GM19324 (cell line): ENCODE data around the gene PCDHGA9.
"Not testable (repeated sequence)": the region's sequence is repeated elsewhere in the genome, so short reads cannot be mapped to it uniquely, and the experiment has no call there.

Experiments used
- ATAC-seq: cut with Tn5 transposase; IDR thresholded peaks from one replicate; pipeline ENCODE4 v1.9.1; 2021; ENCODE audit warnings: mild to moderate bottlenecking, moderate library complexity; ENCODE audit not compliant: unreplicated experiment, low FRiP score

Gene PCDHGA9

DNA sequence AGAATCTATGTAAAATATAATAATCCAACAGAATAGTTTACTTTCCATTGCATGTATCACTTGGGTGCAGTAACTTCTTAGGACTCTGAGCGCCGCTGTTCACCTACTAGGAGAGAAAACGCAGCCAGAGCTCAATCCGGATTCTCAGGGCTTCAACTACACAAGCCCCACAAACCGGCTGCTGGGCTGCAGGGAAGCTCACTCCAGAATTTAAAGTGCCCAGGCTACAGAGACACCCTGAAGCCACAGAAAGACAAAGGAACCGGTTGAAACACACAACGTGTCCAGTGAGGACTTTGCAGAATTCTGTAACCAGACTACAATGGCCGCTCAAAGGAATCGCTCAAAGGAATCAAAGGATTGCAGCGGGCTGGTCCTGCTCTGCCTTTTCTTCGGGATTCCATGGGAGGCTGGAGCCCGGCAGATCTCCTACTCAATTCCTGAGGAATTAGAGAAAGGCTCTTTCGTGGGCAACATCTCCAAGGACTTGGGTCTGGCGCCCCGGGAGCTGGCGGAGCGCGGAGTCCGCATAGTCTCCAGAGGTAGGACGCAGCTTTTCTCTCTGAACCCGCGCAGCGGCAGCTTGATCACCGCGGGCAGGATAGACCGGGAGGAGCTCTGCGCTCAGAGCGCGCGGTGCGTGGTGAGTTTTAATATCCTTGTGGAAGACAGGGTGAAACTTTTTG, 10.4 kb downstream of the PCDHGA9 start, which contains the start of gene PCDHGA10:
TSS of gene PCDHGA10 (plus strand) at position 134 of the 686 bp plus-strand sequence. CDS start at position 323, 189 bp downstream.
- peak; percentile 64 for ATAC-seq

DNA sequence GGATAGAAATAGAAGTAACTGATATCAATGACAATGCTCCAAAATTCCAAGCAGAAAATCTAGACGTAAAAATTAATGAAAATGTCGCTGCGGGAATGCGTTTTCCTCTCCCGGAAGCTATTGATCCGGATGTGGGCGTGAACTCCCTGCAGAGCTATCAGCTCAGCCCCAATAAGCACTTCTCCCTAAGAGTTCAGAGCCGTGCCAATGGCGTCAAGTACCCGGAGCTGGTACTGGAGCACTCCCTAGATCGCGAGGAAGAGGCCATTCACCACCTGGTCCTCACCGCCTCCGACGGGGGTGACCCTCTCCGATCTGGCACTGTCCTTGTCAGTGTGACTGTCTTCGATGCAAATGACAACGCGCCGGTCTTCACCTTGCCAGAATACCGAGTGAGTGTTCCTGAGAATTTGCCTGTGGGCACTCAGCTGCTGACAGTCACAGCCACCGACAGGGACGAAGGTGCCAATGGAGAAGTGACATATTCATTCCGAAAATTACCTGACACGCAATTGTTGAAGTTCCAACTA, 11.0 kb downstream of the PCDHGA9 start:
- no peak for ATAC-seq

DNA sequence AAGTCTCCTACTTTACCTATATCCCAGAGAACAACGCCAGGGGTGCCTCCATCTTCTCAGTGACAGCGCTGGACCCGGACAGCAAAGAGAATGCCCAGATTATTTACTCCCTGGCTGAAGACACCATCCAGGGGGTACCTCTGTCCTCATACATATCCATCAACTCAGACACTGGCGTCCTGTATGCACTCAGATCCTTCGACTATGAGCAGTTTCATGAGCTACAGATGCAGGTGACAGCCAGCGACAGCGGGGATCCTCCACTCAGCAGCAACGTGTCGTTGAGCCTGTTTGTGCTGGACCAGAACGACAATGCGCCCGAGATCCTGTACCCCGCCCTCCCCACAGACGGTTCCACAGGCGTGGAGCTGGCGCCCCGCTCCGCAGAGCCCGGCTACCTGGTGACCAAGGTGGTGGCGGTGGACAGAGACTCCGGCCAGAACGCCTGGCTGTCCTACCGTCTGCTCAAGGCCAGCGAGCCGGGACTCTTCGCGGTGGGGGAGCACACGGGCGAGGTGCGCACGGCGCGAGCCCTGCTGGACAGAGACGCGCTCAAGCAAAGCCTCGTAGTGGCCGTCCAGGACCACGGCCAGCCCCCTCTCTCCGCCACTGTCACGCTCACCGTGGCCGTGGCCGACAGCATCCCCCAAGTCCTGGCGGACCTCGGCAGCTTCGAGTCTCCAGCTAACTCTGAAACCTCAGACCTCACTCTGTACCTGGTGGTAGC, 12.1 kb downstream of the PCDHGA9 start:
- not testable (repeated sequence) for ATAC-seq

DNA sequence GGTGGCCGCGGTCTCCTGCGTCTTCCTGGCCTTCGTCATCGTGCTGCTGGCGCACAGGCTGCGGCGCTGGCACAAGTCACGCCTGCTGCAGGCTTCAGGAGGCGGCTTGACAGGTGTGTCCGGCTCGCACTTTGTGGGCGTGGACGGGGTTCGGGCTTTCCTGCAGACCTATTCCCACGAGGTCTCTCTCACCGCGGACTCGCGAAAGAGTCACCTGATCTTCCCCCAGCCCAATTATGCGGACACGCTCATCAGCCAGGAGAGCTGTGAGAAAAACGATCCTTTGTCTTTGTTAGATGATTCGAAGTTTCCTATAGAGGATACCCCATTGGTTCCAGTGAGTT, 12.7 kb downstream of the PCDHGA9 start:
- ATAC-seq = not testable (repeated sequence)

DNA sequence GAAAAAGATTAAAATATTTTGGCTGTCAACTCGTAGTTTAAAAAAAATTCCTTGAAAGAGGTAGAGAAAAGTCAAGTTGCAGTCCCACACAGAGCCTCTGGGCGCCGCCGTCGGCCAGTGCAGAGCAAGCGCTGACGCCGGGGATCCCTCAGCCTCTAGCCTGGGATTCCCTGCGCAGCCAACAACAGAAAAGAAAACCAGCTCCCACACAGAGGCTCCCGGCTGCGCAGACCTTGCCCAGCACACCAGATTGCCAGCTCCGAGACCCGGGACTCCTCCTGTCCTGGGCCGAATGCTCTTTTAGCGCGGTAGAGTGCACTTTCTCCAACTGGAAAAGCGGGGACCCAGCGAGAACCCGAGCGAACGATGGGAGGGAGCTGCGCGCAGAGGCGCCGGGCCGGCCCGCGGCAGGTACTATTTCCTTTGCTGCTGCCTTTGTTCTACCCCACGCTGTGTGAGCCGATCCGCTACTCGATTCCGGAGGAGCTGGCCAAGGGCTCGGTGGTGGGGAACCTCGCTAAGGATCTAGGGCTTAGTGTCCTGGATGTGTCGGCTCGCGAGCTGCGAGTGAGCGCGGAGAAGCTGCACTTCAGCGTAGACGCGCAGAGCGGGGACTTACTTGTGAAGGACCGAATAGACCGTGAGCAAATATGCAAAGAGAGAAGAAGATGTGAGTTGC, 15.1 kb downstream of the PCDHGA9 start, which contains the start of gene PCDHGB7:
TSS of gene PCDHGB7 (plus strand) at position 184 of the 679 bp plus-strand sequence. CDS start at position 367, 183 bp downstream.
- peak; percentile 80 for ATAC-seq

DNA sequence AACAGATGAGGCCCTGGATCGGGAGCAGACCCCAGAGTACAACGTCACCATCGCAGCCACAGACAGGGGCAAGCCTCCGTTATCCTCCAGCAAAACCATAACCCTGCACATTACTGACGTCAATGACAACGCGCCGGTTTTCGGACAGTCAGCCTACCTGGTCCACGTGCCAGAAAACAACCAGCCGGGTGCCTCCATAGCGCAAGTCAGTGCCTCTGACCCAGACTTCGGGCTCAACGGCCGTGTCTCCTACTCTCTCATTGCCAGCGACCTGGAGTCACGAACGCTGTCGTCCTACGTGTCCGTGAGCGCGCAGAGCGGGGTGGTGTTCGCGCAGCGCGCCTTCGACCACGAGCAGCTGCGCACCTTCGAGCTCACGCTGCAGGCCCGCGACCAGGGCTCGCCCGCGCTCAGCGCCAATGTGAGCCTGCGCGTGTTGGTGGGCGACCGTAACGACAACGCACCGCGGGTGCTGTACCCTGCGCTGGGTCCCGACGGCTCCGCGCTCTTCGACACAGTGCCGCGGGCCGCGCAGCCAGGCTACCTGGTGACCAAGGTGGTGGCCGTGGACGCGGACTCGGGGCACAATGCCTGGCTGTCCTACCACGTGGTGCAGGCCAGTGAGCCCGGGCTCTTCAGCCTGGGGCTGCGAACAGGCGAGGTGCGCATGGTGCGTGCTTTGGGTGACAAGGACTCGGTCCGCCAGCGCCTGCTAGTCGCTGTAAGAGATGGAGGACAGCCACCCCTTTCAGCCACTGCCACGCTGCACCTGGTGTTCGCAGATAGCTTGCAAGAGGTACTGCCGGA, 16.7 kb downstream of the PCDHGA9 start:
- ATAC-seq = no peak

DNA sequence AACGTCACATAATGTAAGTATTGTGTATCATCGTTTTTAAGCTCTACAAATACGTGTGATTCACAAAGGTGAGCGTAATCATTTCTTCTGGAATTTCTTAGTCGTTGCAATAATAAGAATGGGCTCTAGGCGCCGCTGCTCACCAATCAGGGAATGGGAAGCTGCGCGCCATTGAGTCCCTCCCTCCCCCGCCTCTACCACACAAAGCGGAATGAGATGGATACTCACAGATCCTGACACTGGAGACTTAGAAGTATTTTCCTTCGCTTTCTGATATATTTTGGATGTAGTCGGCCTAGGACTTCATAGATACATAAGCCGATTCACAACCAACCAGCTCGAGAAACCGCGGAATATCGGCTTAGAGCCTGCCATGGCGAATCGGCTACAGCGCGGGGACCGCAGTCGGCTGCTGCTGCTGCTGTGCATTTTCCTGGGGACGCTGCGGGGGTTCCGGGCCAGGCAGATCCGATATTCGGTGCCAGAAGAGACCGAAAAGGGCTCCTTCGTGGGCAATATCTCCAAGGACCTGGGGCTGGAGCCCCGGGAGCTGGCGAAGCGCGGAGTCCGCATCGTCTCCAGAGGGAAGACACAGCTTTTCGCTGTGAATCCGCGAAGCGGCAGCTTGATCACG, 18.4 kb downstream of the PCDHGA9 start, which contains the start of gene PCDHGA11:
TSS of gene PCDHGA11 (plus strand) at position 197 of the 634 bp plus-strand sequence. CDS start at position 374, 177 bp downstream.
- ATAC-seq = no peak

DNA sequence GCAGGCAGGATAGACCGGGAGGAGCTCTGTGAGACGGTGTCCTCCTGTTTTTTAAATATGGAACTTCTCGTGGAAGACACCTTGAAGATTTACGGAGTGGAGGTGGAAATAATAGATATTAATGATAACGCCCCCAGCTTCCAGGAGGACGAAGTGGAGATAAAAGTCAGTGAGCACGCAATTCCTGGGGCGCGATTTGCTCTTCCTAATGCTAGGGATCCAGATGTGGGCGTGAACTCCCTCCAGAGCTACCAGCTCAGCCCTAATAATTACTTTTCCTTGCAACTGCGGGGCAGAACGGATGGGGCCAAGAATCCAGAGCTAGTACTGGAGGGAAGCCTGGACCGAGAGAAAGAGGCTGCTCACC, 18.9 kb downstream of the PCDHGA9 start:
- no peak for ATAC-seq

DNA sequence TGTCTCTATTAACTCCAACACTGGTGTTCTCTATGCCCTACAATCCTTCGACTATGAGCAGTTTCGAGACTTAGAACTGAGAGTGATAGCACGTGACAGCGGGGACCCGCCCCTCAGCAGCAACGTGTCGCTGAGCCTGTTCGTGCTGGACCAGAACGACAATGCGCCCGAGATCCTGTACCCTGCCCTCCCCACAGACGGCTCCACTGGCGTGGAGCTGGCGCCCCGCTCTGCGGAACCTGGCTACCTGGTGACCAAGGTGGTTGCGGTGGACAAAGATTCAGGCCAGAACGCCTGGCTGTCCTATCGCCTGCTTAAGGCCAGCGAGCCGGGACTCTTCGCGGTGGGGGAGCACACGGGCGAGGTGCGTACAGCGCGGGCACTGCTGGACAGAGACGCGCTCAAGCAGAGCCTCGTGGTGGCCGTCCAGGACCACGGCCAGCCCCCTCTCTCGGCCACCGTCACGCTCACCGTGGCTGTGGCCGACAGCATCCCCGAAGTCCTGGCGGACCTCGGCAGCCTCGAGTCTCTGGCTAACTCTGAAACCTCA, 20.2 kb downstream of the PCDHGA9 start:
- ATAC-seq = no peak

DNA sequence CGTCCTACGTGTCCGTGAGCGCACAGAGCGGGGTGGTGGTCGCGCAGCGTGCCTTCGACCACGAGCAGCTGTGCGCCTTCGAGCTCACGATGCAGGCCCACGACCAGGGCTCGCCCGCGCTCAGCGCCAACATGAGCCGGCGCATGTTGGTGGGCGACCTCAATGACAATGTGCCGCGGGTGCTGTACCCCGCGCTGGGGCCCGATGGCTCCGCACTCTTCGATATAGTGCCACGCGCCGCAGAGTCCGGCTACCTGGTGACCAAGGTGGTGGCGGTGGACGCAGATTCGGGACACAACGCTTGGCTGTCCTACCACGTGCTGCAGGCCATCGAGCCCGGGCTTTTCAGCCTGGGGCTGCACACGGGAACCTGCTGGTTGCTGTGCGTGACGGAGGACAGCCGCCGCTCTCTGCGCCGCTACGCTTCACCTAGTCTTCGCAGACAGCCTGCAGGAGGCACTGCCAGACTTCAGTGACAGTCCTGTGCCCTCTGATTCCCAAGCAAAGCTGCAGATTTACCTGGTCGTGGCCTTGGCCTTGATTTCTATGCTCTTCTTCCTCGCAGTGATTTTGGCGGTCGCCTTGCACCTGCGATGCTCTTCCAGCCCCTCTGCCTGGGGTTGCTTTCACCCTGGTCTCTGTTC, 25.3 kb downstream of the PCDHGA9 start:
- ATAC-seq = no peak

DNA sequence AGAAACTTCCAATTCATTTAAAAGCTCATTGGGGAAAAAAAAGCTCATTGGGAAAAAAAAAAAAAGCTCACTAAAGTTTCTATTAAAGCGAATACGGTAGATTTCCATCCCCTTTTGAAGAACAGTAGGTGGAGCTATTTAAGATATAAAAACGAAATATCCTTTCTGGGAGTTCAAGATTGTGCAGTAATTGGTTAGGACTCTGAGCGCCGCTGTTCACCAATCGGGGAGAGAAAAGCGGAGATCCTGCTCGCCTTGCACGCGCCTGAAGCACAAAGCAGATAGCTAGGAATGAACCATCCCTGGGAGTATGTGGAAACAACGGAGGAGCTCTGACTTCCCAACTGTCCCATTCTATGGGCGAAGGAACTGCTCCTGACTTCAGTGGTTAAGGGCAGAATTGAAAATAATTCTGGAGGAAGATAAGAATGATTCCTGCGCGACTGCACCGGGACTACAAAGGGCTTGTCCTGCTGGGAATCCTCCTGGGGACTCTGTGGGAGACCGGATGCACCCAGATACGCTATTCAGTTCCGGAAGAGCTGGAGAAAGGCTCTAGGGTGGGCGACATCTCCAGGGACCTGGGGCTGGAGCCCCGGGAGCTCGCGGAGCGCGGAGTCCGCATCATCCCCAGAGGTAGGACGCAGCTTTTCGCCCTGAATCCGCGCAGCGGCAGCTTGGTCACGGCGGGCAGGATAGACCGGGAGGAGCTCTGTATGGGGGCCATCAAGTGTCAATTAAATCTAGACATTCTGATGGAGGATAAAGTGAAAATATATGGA, 27.9 kb downstream of the PCDHGA9 start, which contains the start of gene PCDHGA12:
TSS of gene PCDHGA12 (plus strand) at position 176 of the 782 bp plus-strand sequence. CDS start at position 429, 253 bp downstream.
- ATAC-seq = no peak

DNA sequence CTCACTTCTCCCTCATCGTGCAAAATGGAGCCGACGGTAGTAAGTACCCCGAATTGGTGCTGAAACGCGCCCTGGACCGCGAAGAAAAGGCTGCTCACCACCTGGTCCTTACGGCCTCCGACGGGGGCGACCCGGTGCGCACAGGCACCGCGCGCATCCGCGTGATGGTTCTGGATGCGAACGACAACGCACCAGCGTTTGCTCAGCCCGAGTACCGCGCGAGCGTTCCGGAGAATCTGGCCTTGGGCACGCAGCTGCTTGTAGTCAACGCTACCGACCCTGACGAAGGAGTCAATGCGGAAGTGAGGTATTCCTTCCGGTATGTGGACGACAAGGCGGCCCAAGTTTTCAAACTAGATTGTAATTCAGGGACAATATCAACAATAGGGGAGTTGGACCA, 28.7 kb downstream of the PCDHGA9 start:
- ATAC-seq = no peak

DNA sequence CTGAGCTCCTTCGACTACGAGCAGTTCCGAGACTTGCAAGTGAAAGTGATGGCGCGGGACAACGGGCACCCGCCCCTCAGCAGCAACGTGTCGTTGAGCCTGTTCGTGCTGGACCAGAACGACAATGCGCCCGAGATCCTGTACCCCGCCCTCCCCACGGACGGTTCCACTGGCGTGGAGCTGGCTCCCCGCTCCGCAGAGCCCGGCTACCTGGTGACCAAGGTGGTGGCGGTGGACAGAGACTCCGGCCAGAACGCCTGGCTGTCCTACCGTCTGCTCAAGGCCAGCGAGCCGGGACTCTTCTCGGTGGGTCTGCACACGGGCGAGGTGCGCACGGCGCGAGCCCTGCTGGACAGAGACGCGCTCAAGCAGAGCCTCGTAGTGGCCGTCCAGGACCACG, 29.7 kb downstream of the PCDHGA9 start:
- not testable (repeated sequence) for ATAC-seq

DNA sequence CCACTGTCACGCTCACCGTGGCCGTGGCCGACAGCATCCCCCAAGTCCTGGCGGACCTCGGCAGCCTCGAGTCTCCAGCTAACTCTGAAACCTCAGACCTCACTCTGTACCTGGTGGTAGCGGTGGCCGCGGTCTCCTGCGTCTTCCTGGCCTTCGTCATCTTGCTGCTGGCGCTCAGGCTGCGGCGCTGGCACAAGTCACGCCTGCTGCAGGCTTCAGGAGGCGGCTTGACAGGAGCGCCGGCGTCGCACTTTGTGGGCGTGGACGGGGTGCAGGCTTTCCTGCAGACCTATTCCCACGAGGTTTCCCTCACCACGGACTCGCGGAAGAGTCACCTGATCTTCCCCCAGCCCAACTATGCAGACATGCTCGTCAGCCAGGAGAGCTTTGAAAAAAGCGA, 30.1 kb downstream of the PCDHGA9 start:
- ATAC-seq = not testable (repeated sequence)

DNA sequence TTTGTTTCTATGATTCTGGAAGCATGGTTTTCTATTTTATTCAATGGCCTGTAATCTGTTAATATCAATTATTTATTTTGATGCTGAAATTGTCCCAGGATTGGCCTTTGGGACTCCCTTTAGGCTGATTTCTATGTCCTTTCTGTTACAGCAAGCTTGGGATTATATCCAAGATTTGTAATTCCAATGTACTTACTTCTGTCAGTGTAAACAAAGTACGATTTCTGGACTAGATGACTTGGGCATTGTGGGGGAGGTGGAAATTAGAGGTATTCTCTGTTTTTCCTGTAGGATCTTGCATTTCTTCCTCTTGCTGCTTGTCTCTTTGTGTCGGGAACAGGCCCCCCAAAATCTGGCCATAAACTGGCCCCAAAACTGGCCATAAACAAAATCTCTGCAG, 31.4 kb downstream of the PCDHGA9 start:
- no peak for ATAC-seq

DNA sequence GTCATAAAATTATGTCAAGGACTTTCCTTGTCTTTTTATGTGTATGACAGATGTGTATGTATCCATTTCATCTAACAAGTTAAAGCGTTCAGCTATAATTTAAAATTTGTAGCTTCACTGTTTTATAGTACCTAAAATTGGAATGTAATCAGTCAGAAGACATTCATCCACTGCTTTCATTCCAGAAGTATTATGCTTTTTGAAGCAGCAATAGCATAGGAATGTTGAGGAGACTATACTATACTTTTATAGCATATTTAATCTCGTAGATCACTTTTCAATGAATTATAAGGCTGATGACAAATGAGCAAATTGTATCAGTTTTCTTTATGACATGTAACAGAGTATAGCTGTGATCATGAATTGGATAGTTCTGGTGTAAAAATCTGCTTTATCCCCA, 34.6 kb downstream of the PCDHGA9 start:
- no peak for ATAC-seq

DNA sequence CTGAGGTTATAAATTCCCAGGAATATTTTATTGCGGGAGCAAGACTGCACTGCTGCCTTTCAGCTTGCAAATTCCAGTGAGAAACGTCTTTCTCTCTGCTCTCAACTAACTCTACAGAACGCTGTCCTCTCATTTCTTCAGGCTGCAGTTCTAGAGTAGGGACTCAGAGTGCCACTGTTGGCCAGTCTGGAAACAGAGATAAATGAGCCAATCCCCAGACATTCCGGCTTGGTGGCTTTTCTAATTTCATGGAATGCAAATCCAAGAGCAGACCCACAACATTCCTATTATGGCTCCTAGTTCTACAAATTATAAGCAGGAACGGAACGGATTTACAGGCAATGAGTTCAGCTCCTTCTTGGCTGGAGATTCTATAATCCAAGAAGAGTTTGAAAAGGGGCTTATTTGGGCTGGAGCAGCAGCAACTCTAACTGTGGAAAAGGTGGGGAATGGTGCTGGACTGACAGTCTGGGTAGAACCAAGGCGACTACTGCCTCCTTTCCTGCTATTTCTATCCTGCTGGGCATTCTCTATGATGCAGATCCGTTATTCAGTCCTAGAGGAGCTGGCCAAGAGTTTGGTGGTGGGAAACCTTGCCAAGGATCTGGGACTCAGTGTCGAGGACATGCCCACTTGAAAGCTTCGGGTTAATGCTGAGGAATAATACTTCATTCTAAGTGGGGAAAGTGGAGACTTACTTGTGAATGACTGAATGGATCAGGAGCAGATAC, 37.0 kb downstream of the PCDHGA9 start:
- ATAC-seq = no peak
